Lung (tissue), 12 donors: ENCODE data around the gene NOC2L. TPM values are rescaled to one million over a fixed set of nuclear protein-coding genes. Genes with fewer than 3 reads are reported as not detected.
A peak's percentile ranks its signal among the peaks of the same experiment; 100 is the strongest.

Experiments used
- ATAC-seq: fragments of 200-7000 bp; cut with Tn5 transposase; one replicate; pipeline ENCODE4 v1.9.1; 2020; ENCODE audit warnings: moderate number of reproducible peaks; ENCODE audit not compliant: insufficient read depth, low FRiP score
- DNase-seq, 3 donors: peaks; one replicate each; pipeline ENCODE4 v3.0.0-alpha.2; 2013 to 2017
- H3K27ac ChIP-seq, 2 donors: one replicate each; pipeline ENCODE4 v1.5.1; 2013; ENCODE audit warnings: mild to moderate bottlenecking in 2 of 2, moderate library complexity in 2 of 2, control low read depth in 1 of 2, inconsistent platforms in 1 of 2, low read depth in 1 of 2, low read length in 1 of 2
- H3K27me3 ChIP-seq, 3 donors: one replicate each; pipeline ENCODE4 v1.5.1; 2013; ENCODE audit warnings: low read length in 2 of 3; ENCODE audit not compliant: control insufficient read depth in 3 of 3, insufficient read depth in 3 of 3
- H3K36me3 ChIP-seq, 4 donors: one replicate each; pipeline ENCODE4 v1.5.1; 2013; ENCODE audit warnings: low read length in 4 of 4, mild to moderate bottlenecking in 1 of 4, moderate library complexity in 1 of 4; ENCODE audit not compliant: control insufficient read depth in 4 of 4, insufficient read depth in 4 of 4
- H3K4me1 ChIP-seq, 5 donors: one replicate each; pipeline ENCODE4 v1.5.1; 2013; ENCODE audit warnings: low read length in 5 of 5, mild to moderate bottlenecking in 2 of 5, moderate library complexity in 1 of 5; ENCODE audit not compliant: control insufficient read depth in 5 of 5, insufficient read depth in 5 of 5
- H3K4me3 ChIP-seq: one replicate; pipeline ENCODE4 v1.5.1; 2013; ENCODE audit warnings: mild to moderate bottlenecking, control low read depth, moderate library complexity
- H3K9ac ChIP-seq, 2 donors: one replicate each; pipeline ENCODE4 v1.5.1; 2013; ENCODE audit warnings: low read length in 2 of 2, control low read depth in 1 of 2; ENCODE audit not compliant: insufficient read depth in 1 of 2
- H3K9me3 ChIP-seq, 4 donors: one replicate each; pipeline ENCODE4 v1.5.1; 2013; ENCODE audit warnings: low read length in 3 of 4, mild to moderate bottlenecking in 1 of 4, moderate library complexity in 1 of 4; ENCODE audit not compliant: control insufficient read depth in 4 of 4, insufficient read depth in 3 of 4
- CTCF ChIP-seq: IDR thresholded peaks from 2 replicates; pipeline ENCODE4 v1.5.1; 2012; ENCODE audit warnings: mild to moderate bottlenecking; ENCODE audit errors: control extremely low read depth, extremely low read depth
- WGBS, 2 donors: extraction: QIAGEN DNeasy Blood & Tissue Kit; methylation state at CpG; one replicate each; pipeline ENCODE4 v1.1.7; 2013; 5-methylcytosine and 5-hydroxymethylcytosine counted together
- polyA plus RNA-seq, 2 donors: library from polyadenylated mRNA; stranded (reverse); fragments of 200-250 nt; gene quantifications; one replicate each; pipeline ENCODE4 v1.2.1, GENCODE V29; 2013
- total RNA-seq, 2 donors: library from RNA; depleted of rRNA in 1 of 2; stranded (reverse); fragments of >200 nt in 1 of 2; gene quantifications; one replicate each; pipeline ENCODE4 v1.2.1, GENCODE V29; 2014 to 2021
- donor health status: control.
- donor health status: control.
- donor health status: Bipolar disorder and iron deficiency.
- donor health status: healthy.
- donor health status: DM: yes; HTN: yes; CAD: no.

NOC2L gene
- total and polyA plus RNA-seq, 4 donors, result 39.0 to 86.6 (median 67.7) TPM

DNA sequence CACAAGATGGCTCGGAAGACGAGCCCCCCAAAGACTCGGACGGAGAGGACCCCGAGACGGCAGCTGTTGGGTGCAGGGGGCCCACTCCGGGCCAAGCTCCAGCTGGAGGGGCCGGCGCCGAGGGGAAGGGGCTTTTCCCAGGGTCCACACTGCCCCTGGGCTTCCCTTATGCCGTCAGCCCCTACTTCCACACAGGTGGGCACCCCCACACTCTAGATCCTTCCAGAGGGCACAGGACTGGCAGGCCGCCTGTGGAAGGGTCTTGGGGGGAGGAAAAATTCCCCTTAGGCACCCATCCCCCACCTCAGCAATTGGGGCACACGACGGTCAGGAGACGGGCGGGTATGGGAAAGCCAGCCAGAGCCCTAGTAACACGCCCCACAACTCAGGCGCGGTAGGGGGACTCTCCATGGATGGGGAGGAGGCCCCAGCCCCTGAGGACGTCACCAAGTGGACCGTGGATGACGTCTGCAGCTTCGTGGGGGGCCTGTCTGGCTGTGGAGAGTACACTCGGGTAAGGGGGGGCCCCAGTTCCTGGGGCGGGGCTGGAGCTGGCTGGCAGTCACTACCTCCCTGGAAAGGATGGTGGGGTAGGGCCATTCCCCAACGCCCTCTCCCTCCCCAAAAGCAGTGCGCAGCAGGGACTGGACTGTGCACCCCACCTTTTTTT, 16.1 kb downstream of the NOC2L start:
- no peak for ATAC-seq
- WGBS, 2 donors, result 17% methylated on average over 27 of the region's 27 CpGs
- Histone ChIP-seq H3K9me3 (peaks cover 0 to under 1% (median 0%) of the 10 kb centered on the region in 4 donors), H3K27me3 (peaks cover 0 to 6% (median 0%) of the 10 kb centered on the region in 3 donors), H3K9ac (peak overlapping the region in 1 of 2 donors; percentile 42), H3K36me3 (peaks cover 6 to 35% (median 17%) of the 10 kb centered on the region in 4 donors), H3K4me1 (peaks cover 0 to 62% (median 22%) of the 10 kb centered on the region in 5 donors), H3K4me3 (no peak overlapping the region), H3K27ac (no peak overlapping the region)
- DNase-seq, result peak; percentile 86 to 88 (median 88)
- TF ChIP-seq CTCF, result no peak

GRCh38 chr1:942411-942821, 16.6 kb downstream of the NOC2L start:
- H3K9me3 ChIP-seq, result peaks cover 0 to 3% (median 0%) of the 10 kb centered on the region in 4 donors
- H3K36me3 ChIP-seq, result peaks cover 3 to 29% (median 15%) of the 10 kb centered on the region in 4 donors
- 1 to 2% methylated on average over 28 to 48 of the region's 48 CpGs for WGBS, 2 donors
- no peak overlapping the region for H3K4me3 ChIP-seq
- H3K27ac ChIP-seq, result no peak overlapping the region
- ATAC-seq (no peak), DNase-seq (peak; percentile 56 to 68 (median 63))
- no peak for TF ChIP-seq CTCF
- H3K27me3 ChIP-seq, result peaks cover 0 to 6% (median under 1%) of the 10 kb centered on the region in 3 donors
- H3K4me1 ChIP-seq, result peaks cover 0 to 62% (median 24%) of the 10 kb centered on the region in 5 donors
- no peak overlapping the region for H3K9ac ChIP-seq

GRCh38 chr1:941588-942383, 17.3 kb downstream of the NOC2L start:
- Histone ChIP-seq H3K9me3 (peaks cover 0 to 3% (median 0%) of the 10 kb centered on the region in 4 donors), H3K27me3 (peaks cover 0 to 8% (median 5%) of the 10 kb centered on the region in 3 donors), H3K9ac (no peak overlapping the region), H3K4me1 (peaks cover 0 to 65% (median 24%) of the 10 kb centered on the region in 5 donors), H3K27ac (peak overlapping the region in 1 of 2 donors; percentile 39), H3K4me3 (no peak overlapping the region), H3K36me3 (peaks cover 0 to 23% (median 13%) of the 10 kb centered on the region in 4 donors)
- no peak for TF ChIP-seq CTCF
- 1% methylated on average over 51 to 98 of the region's 98 CpGs for WGBS, 2 donors
- ATAC-seq (peak; percentile 38), DNase-seq (peak; percentile 97 to 98 (median 98))
